Epithelial cell of proximal tubule (primary cell): ENCODE results near the gene VPS41. TPM values are rescaled to one million over a fixed set of nuclear protein-coding genes. Genes with fewer than 3 reads are reported as not detected.

Experiments used
- DNase-seq: peaks from one replicate; pipeline ENCODE4 v3.0.0-alpha.2; 2011; ENCODE audit warnings: low read depth
- H3K4me3 ChIP-seq: 2 replicates; pipeline ENCODE4 v1.5.1; 2011; ENCODE audit warnings: low read depth, mild to moderate bottlenecking, low read length
- CTCF ChIP-seq: conservative IDR thresholded peaks from 2 replicates; pipeline ENCODE4 v1.5.1; 2012; ENCODE audit warnings: low read depth, mild to moderate bottlenecking, low read length
- total RNA-seq: library from RNA; depleted of rRNA; stranded (reverse); fragments of >200 nt; gene quantifications from 2 replicates; pipeline ENCODE4 v1.2.3, GENCODE V29; 2015

Gene VPS41
- total RNA-seq, 1 donor from 2014 or later = 22.7 TPM

GRCh38 chr7:38682606-38683005 is 226.4 kb downstream of the VPS41 start:
- no peak for TF ChIP-seq CTCF
- no peak overlapping the region for H3K4me3 ChIP-seq
- no peak for DNase-seq

- DNase-seq = no peak
- no peak for TF ChIP-seq CTCF
- no peak overlapping the region for H3K4me3 ChIP-seq
These were observed 227.1 kb downstream of the VPS41 start for GRCh38 chr7:38681882-38682281.

GRCh38 chr7:38679419-38679818 is 229.6 kb downstream of the VPS41 start:
- TF ChIP-seq CTCF = no peak
- H3K4me3 ChIP-seq = no peak overlapping the region
- no peak for DNase-seq

- H3K4me3 ChIP-seq = no peak overlapping the region
- TF ChIP-seq CTCF = no peak
- no peak for DNase-seq
These were observed 230.3 kb downstream of the VPS41 start for GRCh38 chr7:38678698-38679054.

GRCh38 chr7:38677981-38678697 is 230.9 kb downstream of the VPS41 start:
- DNase-seq = no peak
- no peak for TF ChIP-seq CTCF
- no peak overlapping the region for H3K4me3 ChIP-seq

- H3K4me3 ChIP-seq = no peak overlapping the region
- DNase-seq = no peak
- no peak for TF ChIP-seq CTCF
These were observed 233.4 kb downstream of the VPS41 start for GRCh38 chr7:38675494-38676106.

GRCh38 chr7:38674513-38674912 is 234.5 kb downstream of the VPS41 start:
- DNase-seq = no peak
- no peak for TF ChIP-seq CTCF
- H3K4me3 ChIP-seq = no peak overlapping the region
